Ascending aorta (tissue), 2 donors: ENCODE data around the gene GALNT14. TPM values are rescaled to one million over a fixed set of nuclear protein-coding genes. Genes with fewer than 3 reads are reported as not detected.

Experiments
- DNase-seq, 2 donors: peaks; one replicate each; pipeline ENCODE4 v3.0.0-alpha.2; 2019; ENCODE audit warnings: low spot score in 2 of 2
- H3K27ac ChIP-seq, 2 donors: fragments of 200-600 bp; sonication (generic); one replicate each; pipeline ENCODE4 v1.5.1; 2016 to 2017; ENCODE audit warnings: mild to moderate bottlenecking in 1 of 2
- H3K27me3 ChIP-seq: fragments of 200-600 bp; sonication (generic); one replicate; pipeline ENCODE4 v1.5.1; 2017
- H3K36me3 ChIP-seq, 2 donors: fragments of 200-600 bp; sonication (generic); one replicate each; pipeline ENCODE4 v1.5.1; 2016
- H3K4me1 ChIP-seq, 2 donors: fragments of 200-600 bp; sonication (generic); one replicate each; pipeline ENCODE4 v1.5.1; 2016 to 2017; ENCODE audit warnings: mild to moderate bottlenecking in 1 of 2
- H3K4me3 ChIP-seq, 2 donors: fragments of 200-600 bp; sonication (generic); one replicate each; pipeline ENCODE4 v1.5.1; 2016 to 2017; ENCODE audit warnings: mild to moderate bottlenecking in 1 of 2
- H3K9me3 ChIP-seq, 2 donors: fragments of 200-600 bp; sonication (generic); one replicate each; pipeline ENCODE4 v1.5.1; 2016
- intact Hi-C: fragments of 100-400 bp; cut with DNase I; formaldehyde crosslinking; loops from one replicate; pipeline ENCODE4 v1.15.1; 2023
- total RNA-seq: library from RNA; depleted of rRNA; stranded (reverse); fragments of >200 nt; gene quantifications from one replicate; pipeline ENCODE4 v1.1.0, GENCODE V29; 2016
- TF ChIP-seq, protein P1 (sequence below), 3 experiments: fragments of 200-600 bp in 2 of 3; fragments of 450-650 bp in 1 of 3; sonication (generic) in 2 of 3; IDR thresholded peaks; one replicate each; pipeline ENCODE4 v1.5.1; 2016 to 2019; ENCODE audit warnings: antibody characterized with exemption in 3 of 3, mild to moderate bottlenecking in 1 of 3, moderate library complexity in 1 of 3

Gene GALNT14
- total RNA-seq, 1 donor from 2014 or later = not detected

DNA sequence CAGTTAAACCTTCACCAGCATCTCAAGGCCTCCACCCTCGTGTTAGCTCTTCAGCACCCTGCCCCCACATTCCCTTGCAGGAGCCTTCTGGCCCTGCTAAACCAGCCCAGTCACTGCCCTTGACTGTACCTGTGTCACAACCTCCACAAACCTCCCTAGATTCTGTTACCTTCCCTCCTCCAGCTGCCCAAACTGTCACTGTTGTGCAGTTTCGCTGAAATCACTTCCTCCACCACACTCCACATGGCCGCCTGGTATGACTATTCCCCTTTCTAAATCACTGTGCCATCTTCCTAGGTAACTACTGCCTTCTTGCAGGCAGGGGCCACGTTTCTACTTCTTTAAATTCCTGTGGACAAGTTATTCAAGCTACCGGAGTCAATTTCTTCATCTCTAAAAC, 160.2 kb downstream of the GALNT14 start:
- Histone ChIP-seq H3K4me3 (no peak overlapping the region), H3K27ac (no peak overlapping the region), H3K27me3 (no peaks in the 10 kb centered on the region), H3K36me3 (no peaks in the 10 kb centered on the region), H3K4me1 (peaks cover 4 to 11% of the 10 kb centered on the region in 2 donors), H3K9me3 (no peaks in the 10 kb centered on the region)
- intact Hi-C loops = no loop called here
- TF ChIP-seq, protein P1, sequence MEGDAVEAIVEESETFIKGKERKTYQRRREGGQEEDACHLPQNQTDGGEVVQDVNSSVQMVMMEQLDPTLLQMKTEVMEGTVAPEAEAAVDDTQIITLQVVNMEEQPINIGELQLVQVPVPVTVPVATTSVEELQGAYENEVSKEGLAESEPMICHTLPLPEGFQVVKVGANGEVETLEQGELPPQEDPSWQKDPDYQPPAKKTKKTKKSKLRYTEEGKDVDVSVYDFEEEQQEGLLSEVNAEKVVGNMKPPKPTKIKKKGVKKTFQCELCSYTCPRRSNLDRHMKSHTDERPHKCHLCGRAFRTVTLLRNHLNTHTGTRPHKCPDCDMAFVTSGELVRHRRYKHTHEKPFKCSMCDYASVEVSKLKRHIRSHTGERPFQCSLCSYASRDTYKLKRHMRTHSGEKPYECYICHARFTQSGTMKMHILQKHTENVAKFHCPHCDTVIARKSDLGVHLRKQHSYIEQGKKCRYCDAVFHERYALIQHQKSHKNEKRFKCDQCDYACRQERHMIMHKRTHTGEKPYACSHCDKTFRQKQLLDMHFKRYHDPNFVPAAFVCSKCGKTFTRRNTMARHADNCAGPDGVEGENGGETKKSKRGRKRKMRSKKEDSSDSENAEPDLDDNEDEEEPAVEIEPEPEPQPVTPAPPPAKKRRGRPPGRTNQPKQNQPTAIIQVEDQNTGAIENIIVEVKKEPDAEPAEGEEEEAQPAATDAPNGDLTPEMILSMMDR (IDR thresholded peaks at IDR 0.05) = no peak
- no peak for DNase-seq

DNA sequence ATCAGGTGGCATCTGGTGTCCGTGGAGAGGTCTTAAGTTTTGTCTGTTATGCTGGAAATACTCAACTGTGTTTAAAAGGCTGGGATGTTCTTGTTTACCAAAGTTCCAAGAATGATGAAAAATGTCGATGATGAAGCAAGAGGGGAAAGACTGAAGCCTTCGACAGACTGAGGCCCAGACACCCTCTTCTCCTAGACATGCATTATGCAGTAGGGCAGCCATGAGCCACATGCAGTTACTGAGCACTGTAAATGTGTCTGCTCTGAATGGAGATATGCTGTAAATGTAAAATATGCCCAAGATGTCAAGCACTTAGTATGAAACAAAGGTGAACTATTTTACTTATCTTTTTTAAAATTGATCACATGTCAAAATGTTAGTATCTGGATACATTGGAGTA, 163.1 kb downstream of the GALNT14 start:
- intact Hi-C loops = no loop called here
- no peaks in the 10 kb centered on the region for H3K36me3 ChIP-seq
- H3K27ac ChIP-seq = no peak overlapping the region
- TF ChIP-seq, protein P1 (IDR thresholded peaks at IDR 0.05) = no peak
- DNase-seq = no peak
- H3K27me3 ChIP-seq = no peaks in the 10 kb centered on the region
- H3K4me1 ChIP-seq = peaks cover 4 to 7% of the 10 kb centered on the region in 2 donors
- no peaks in the 10 kb centered on the region for H3K9me3 ChIP-seq
- H3K4me3 ChIP-seq = no peak overlapping the region

- H3K4me1 ChIP-seq = peaks cover 3 to 4% of the 10 kb centered on the region in 2 donors
- H3K4me3 ChIP-seq = no peak overlapping the region
- no peaks in the 10 kb centered on the region for H3K9me3 ChIP-seq
- DNase-seq = no peak
- TF ChIP-seq, protein P1 (IDR thresholded peaks at IDR 0.05) = no peak
- no peaks in the 10 kb centered on the region for H3K36me3 ChIP-seq
- no peak overlapping the region for H3K27ac ChIP-seq
- intact Hi-C loops = no loop called here
- no peaks in the 10 kb centered on the region for H3K27me3 ChIP-seq
These were observed 163.7 kb downstream of the GALNT14 start for GRCh38 chr2:30974554-30974953.

- H3K9me3 ChIP-seq = no peaks in the 10 kb centered on the region
- H3K36me3 ChIP-seq = no peaks in the 10 kb centered on the region
- H3K27me3 ChIP-seq = no peaks in the 10 kb centered on the region
- H3K27ac ChIP-seq = no peak overlapping the region
- no peak overlapping the region for H3K4me3 ChIP-seq
- H3K4me1 ChIP-seq = no peaks in the 10 kb centered on the region
- DNase-seq = no peak
- TF ChIP-seq, protein P1 (IDR thresholded peaks at IDR 0.05) = no peak
- intact Hi-C loops = no loop called here
These were observed 164.1 kb downstream of the GALNT14 start for GRCh38 chr2:30974092-30974491.

DNA sequence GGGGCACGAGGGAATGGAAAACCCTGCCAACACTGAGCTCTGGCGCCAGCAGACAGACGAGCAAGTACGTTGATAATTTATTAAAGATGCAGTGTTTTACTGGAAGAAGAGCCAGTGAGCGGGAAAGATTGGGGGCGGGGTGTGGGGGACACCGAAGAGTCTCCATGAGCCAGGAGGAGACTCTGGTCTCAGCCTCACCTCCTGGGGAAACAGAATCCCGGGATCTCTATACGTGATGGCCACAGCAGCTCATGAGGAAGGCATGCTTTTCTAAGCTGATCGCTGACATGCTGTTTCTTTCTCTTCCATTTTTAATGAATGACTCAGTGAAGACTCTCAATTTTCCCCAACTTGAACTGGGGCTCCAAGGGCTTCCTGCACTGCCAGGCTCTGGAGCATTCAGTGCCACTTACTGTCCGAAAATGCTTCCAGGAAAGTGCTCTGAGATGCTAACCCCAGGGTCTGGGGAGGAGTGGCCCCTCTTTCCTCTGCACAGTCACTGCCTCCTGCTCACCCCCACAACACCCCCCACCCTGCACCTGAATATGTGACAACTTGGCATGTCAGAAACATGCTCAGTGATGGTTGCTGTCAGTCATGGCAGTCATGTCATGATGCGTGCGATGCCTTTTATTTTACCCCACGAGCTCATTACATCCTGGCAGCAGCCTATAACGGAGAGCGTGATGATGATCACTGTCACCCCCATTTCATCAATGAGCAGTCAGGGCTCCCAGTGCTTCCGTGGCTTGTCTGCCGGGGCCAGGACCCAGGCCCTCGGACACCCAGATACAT, 166.8 kb downstream of the GALNT14 start:
- no peak for DNase-seq
- Histone ChIP-seq H3K27ac (no peak overlapping the region), H3K4me3 (no peak overlapping the region), H3K4me1 (no peaks in the 10 kb centered on the region), H3K9me3 (no peaks in the 10 kb centered on the region), H3K36me3 (no peaks in the 10 kb centered on the region), H3K27me3 (no peaks in the 10 kb centered on the region)
- TF ChIP-seq, protein P1 (IDR thresholded peaks at IDR 0.05) = no peak
- intact Hi-C loops = no loop called here
